Pancreas (tissue), 10 donors: ENCODE measurements around the gene ZMYM4. TPM values are rescaled to one million over a fixed set of nuclear protein-coding genes. Genes with fewer than 3 reads are reported as not detected.

Experiments used
- ATAC-seq, 4 donors: fragments of 200-7000 bp; cut with Tn5 transposase; one replicate each; pipeline versions ENCODE4 v1.8.0 to v1.9.1; 2020; ENCODE audit warnings: mild to moderate bottlenecking in 4 of 4, moderate library complexity in 4 of 4
- DNase-seq, 6 donors: peaks; one replicate each; pipeline ENCODE4 v3.0.0-alpha.2; 2020
- FAIRE-seq: peaks from 2 replicates; lab custom pipeline; 2012; peaks lifted over from hg19 to GRCh38; lab: Jason Lieb, UNC
- H3K27ac ChIP-seq, 4 donors: fragments of 200-600 bp; sonication (generic); 1 replicate in 3 of 4; 2 replicates in 1 of 4; pipeline versions ENCODE4 v1.5.0 to v1.8.0; 2020
- H3K27me3 ChIP-seq, 4 donors: fragments of 200-600 bp; one replicate each; pipeline ENCODE4 v1.8.0; 2021
- H3K36me3 ChIP-seq, 3 donors: fragments of 200-600 bp; sonication (generic) in 1 of 3; one replicate each; pipeline versions ENCODE4 v1.5.0 to v1.8.0; 2020 to 2021
- H3K4me1 ChIP-seq, 3 donors: fragments of 200-600 bp; one replicate each; pipeline ENCODE4 v1.8.0; 2021
- H3K4me3 ChIP-seq, 4 donors: fragments of 200-600 bp; sonication (generic) in 2 of 4; one replicate each; pipeline versions ENCODE4 v1.5.0 to v1.8.0; 2020 to 2021
- H3K9me3 ChIP-seq, 4 donors: fragments of 200-600 bp; one replicate each; pipeline ENCODE4 v1.8.0; 2021
- CTCF ChIP-seq, 4 donors: fragments of 200-600 bp; sonication (generic) in 3 of 4; IDR thresholded peaks; one replicate each; pipeline versions ENCODE4 v1.5.0 to v1.8.0; 2021; ENCODE audit warnings: antibody characterized with exemption in 4 of 4
- WGBS, 2 donors: extraction: QIAGEN DNeasy Blood & Tissue Kit; methylation state at CpG; one replicate each; pipeline ENCODE4 v1.1.7; 2013; 5-methylcytosine and 5-hydroxymethylcytosine counted together
- intact Hi-C, 3 donors: fragments of 100-400 bp; cut with DNase I; formaldehyde crosslinking; loops; one replicate each; pipeline versions ENCODE4 v1.11.1 to v1.14.2; 2022
- polyA plus RNA-seq, 2 donors: library from polyadenylated mRNA; stranded (reverse); fragments of 200-250 nt; gene quantifications; one replicate each; pipeline ENCODE4 v1.2.3, GENCODE V29; 2013
- total RNA-seq, 6 donors: library from RNA; stranded (reverse); fragmentation: NEBNext Ultra II Directional in 4 of 6; extraction: Animal tissue kit (Norgen Biotek cat#: 25700) in 4 of 6; gene quantifications; one replicate each; pipeline versions ENCODE4 v1.2.1 to v1.2.4, GENCODE V29; 2021 to 2023
- donor health status: healthy with polysubstance abuse.
- donor health status: DM: no; HTN: no; CAD: no; lungs with moderate emphysema.
- donor health status: DM: no; HTN: no; CAD: no.
- donor health status: control.
- donor health status: control.
- donor health status: Bipolar disorder and iron deficiency.
- donor health status: DM: yes; HTN: yes; CAD: no.
- donor health status: DM: no; HTN: no; CAD: no.
- donor health status: DM: no; HTN: no; CAD: no.
- donor health status: DM: yes; HTN: yes; CAD: no.

The ZMYM4 gene
- total and polyA plus RNA-seq, 8 donors: 10.5 to 31.1 (median 17.8) TPM

GRCh38 chr1:35433714-35434113 lies 165.2 kb downstream of the ZMYM4 start:
- Histone ChIP-seq H3K27ac (no peak overlapping the region), H3K36me3 (peaks cover 5 to 35% (median 13%) of the 10 kb centered on the region in 3 donors), H3K9me3 (no peaks in the 10 kb centered on the region), H3K27me3 (no peaks in the 10 kb centered on the region), H3K4me1 (no peaks in the 10 kb centered on the region), H3K4me3 (no peak overlapping the region)
- no peak for DNase-seq
- 94 to 97% methylated on average over 14 of the region's 15 CpGs for WGBS, 2 donors
- TF ChIP-seq CTCF (IDR thresholded peaks at IDR 0.05): no peak
- no peak for ATAC-seq
- FAIRE-seq: no peak
- intact Hi-C loops: no loop called here

DNA sequence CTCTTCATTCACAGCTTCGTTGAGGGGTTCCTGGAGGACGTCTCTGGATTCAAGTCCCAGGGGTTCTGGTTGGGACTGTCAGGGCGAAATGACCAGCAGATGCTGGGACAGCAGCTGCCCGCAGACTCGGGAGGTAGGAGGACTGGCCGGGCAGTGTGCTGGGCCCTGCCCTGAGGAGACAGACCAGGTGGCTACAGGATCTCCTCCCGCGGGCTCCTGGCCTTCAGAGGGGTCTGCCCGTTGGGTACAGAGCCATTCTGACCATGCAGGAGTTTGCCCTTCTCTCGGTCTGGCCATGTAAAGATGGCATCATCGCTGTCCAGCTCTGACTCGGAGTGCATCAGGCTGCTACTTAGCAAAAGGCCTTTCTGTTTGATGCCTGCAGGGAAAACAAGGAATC lies 166.2 kb downstream of the ZMYM4 start:
- DNase-seq (peak in 1 of 6 donors; percentile 53), FAIRE-seq (no peak), ATAC-seq (no peak)
- H3K4me3 ChIP-seq: no peak overlapping the region
- peaks cover 7 to 35% (median 13%) of the 10 kb centered on the region in 3 donors for H3K36me3 ChIP-seq
- WGBS, 2 donors: 92 to 94% methylated on average over 12 of the region's 12 CpGs
- H3K4me1 ChIP-seq: no peaks in the 10 kb centered on the region
- no peaks in the 10 kb centered on the region for H3K27me3 ChIP-seq
- TF ChIP-seq CTCF (IDR thresholded peaks at IDR 0.05): no peak
- H3K27ac ChIP-seq: no peak overlapping the region
- H3K9me3 ChIP-seq: no peaks in the 10 kb centered on the region
- intact Hi-C loops: no loop called here

DNA sequence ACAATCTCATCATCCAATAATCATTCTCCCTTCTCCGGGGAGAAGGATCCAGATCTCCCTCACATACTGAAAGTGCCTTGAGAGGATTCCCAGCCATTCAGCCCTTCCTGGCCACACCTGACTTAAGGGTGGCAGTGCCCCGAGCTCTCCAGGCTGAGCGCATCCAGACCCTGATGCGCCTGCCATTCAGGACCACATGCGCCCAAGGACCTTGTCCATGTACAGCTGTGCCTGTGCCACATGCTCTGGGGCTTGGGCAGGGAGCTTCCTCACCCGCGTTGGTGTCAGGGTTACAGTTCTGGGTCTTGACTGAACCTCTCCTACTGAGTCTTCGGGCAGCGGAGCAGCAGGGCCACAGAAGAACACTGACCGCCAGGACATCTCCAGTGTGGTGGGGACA lies 167.6 kb downstream of the ZMYM4 start:
- no peak for ATAC-seq
- Histone ChIP-seq H3K36me3 (peaks cover 7 to 47% (median 26%) of the 10 kb centered on the region in 3 donors), H3K27me3 (no peaks in the 10 kb centered on the region), H3K27ac (no peak overlapping the region), H3K4me1 (no peaks in the 10 kb centered on the region), H3K9me3 (no peaks in the 10 kb centered on the region), H3K4me3 (no peak overlapping the region)
- FAIRE-seq: no peak
- intact Hi-C loops: no loop called here
- DNase-seq: no peak
- 93 to 94% methylated on average over 10 of the region's 10 CpGs for WGBS, 2 donors
- no peak for TF ChIP-seq CTCF (IDR thresholded peaks at IDR 0.05)

- no peak for ATAC-seq
- no peak for FAIRE-seq
- no peaks in the 10 kb centered on the region for H3K27me3 ChIP-seq
- no peaks in the 10 kb centered on the region for H3K4me1 ChIP-seq
- H3K36me3 ChIP-seq: peaks cover 7 to 53% (median 28%) of the 10 kb centered on the region in 3 donors
- 94 to 96% methylated on average over 9 of the region's 9 CpGs for WGBS, 2 donors
- DNase-seq: no peak
- H3K4me3 ChIP-seq: no peak overlapping the region
- intact Hi-C loops: no loop called here
- no peaks in the 10 kb centered on the region for H3K9me3 ChIP-seq
- TF ChIP-seq CTCF (IDR thresholded peaks at IDR 0.05): no peak
- no peak overlapping the region for H3K27ac ChIP-seq
Measured at GRCh38 chr1:35437200-35437599, 168.7 kb downstream of the ZMYM4 start.

- H3K4me3 ChIP-seq: no peak overlapping the region
- WGBS, 2 donors: 89 to 98% methylated on average over 1 of the region's 1 CpG
Measured at GRCh38 chr1:35439626-35440025, 171.1 kb downstream of the ZMYM4 start.

More at GRCh38 chr1:35439626-35440025, 171.1 kb downstream of the ZMYM4 start:
- Histone ChIP-seq H3K27me3 (no peaks in the 10 kb centered on the region), H3K27ac (no peak overlapping the region), H3K4me1 (no peaks in the 10 kb centered on the region), H3K36me3 (peaks cover 7 to 62% (median 24%) of the 10 kb centered on the region in 3 donors), H3K9me3 (no peaks in the 10 kb centered on the region)
- DNase-seq (no peak), FAIRE-seq (no peak), ATAC-seq (no peak)
- intact Hi-C loops: loop anchor here in 1 of 3 donors (10.0 kb wide), 1 partner anchor 285 kb away; no protein-coding TSS in a partner anchor
- TF ChIP-seq CTCF (IDR thresholded peaks at IDR 0.05): no peak
